Activated CD8-positive, alpha-beta T cell treated with anti-CD3 and anti-CD28 coated beads for 36 hours (primary cell): Measurements from ENCODE around the gene EVI2A. TPM values are rescaled to one million over a fixed set of nuclear protein-coding genes. Genes with fewer than 3 reads are reported as not detected.

Experiments used
- ATAC-seq: fragments of 200-7000 bp; cut with Tn5 transposase; one replicate; pipeline ENCODE4 v1.10.0; 2021; ENCODE audit warnings: mild to moderate bottlenecking, moderate library complexity
- CTCF ChIA-PET: fragments of 350-600 bp; sonication (Branson Sonifier 250); formaldehyde crosslinking; loops from one replicate; lab custom pipeline; 2021; ENCODE audit warnings: antibody characterized with exemption; lab: Charles Lee
- POLR2A ChIA-PET: fragments of 350-600 bp; sonication (Branson Sonifier 250); formaldehyde crosslinking; loops from one replicate; lab custom pipeline; 2021; ENCODE audit warnings: antibody characterized with exemption; lab: Charles Lee
- DNase-seq: peaks from one replicate; pipeline ENCODE4 v3.0.0-alpha.2; 2020
- H3K27ac Mint-ChIP-seq: one replicate; pipeline ENCODE4 v1.8.0; 2021; ENCODE audit warnings: mild to moderate bottlenecking, mixed read lengths
- H3K27me3 Mint-ChIP-seq: one replicate; pipeline ENCODE4 v1.8.0; 2021; ENCODE audit warnings: mixed read lengths
- H3K36me3 Mint-ChIP-seq: one replicate; pipeline ENCODE4 v1.8.0; 2021; ENCODE audit warnings: low read depth, mixed read lengths
- H3K4me1 Mint-ChIP-seq: one replicate; pipeline ENCODE4 v1.8.0; 2021; ENCODE audit warnings: low read depth, mixed read lengths
- H3K4me3 Mint-ChIP-seq: one replicate; pipeline ENCODE4 v1.8.0; 2021; ENCODE audit warnings: mild to moderate bottlenecking, moderate library complexity, mixed read lengths
- H3K9me3 Mint-ChIP-seq: one replicate; pipeline ENCODE4 v1.8.0; 2021; ENCODE audit warnings: mixed read lengths
- CTCF ChIP-seq: fragments of 200-600 bp; IDR thresholded peaks from one replicate; pipeline ENCODE4 v1.8.0; 2022; ENCODE audit warnings: antibody characterized with exemption, mild to moderate bottlenecking
- intact Hi-C: fragments of 100-400 bp; cut with micrococcal nuclease; formaldehyde crosslinking; loops from one replicate; pipeline ENCODE4 v1.10.0; 2022
- total RNA-seq, 2 experiments: library from RNA; stranded (reverse); gene quantifications; one replicate each; pipeline ENCODE4 v1.2.3, GENCODE V29; 2021

EVI2A gene
- total RNA-seq, 2 experiments from 2014 or later, result 31.7 to 37.0 TPM

GRCh38 chr17:31329221-31329620, 7.8 kb upstream of the EVI2A start:
- POLR2A ChIA-PET, result no interaction called here

GRCh38 chr17:31328160-31328535, 6.7 kb upstream of the EVI2A start:
- intact Hi-C loops, result no loop called here

More at GRCh38 chr17:31329221-31329620, 7.8 kb upstream of the EVI2A start:
- no peak for TF ChIP-seq CTCF
- Mint-ChIP-seq H3K36me3 (peaks cover 7% of the 10 kb centered on the region), H3K27me3 (no peaks in the 10 kb centered on the region), H3K9me3 (no peaks in the 10 kb centered on the region), H3K27ac (peak overlapping the region; percentile 20), H3K4me1 (peaks cover 37% of the 10 kb centered on the region), H3K4me3 (no peak overlapping the region)
- intact Hi-C loops, result no loop called here
- ATAC-seq (no peak), DNase-seq (no peak)
- CTCF ChIA-PET, result interaction anchor here (0.9 to 1.3 kb wide), 4 partner anchors 10 to 442 kb away, joined by 3 to 4 read pairs (median 3); no protein-coding TSS in a partner anchor

GRCh38 chr17:31327534-31328159, 6.2 kb upstream of the EVI2A start:
- ChIA-PET POLR2A (no interaction called here), CTCF (no interaction called here)
- Mint-ChIP-seq H3K9me3 (no peaks in the 10 kb centered on the region), H3K36me3 (peaks cover 10% of the 10 kb centered on the region), H3K27ac (peak overlapping the region; percentile 49), H3K4me1 (peaks cover 45% of the 10 kb centered on the region), H3K4me3 (no peak overlapping the region), H3K27me3 (no peaks in the 10 kb centered on the region)
- peak; percentile 47 for ATAC-seq
- DNase-seq, result no peak
- no peak for TF ChIP-seq CTCF
- intact Hi-C loops, result no loop called here

More at GRCh38 chr17:31328160-31328535, 6.7 kb upstream of the EVI2A start:
- Mint-ChIP-seq H3K4me3 (no peak overlapping the region), H3K4me1 (peaks cover 42% of the 10 kb centered on the region), H3K36me3 (peaks cover 10% of the 10 kb centered on the region), H3K9me3 (no peaks in the 10 kb centered on the region), H3K27ac (peak overlapping the region; percentile 49), H3K27me3 (no peaks in the 10 kb centered on the region)
- POLR2A ChIA-PET, result no interaction called here
- ATAC-seq (peak; percentile 58), DNase-seq (no peak)
- CTCF ChIA-PET, result interaction anchor here (1.3 kb wide), 1 partner anchor 39 kb away, joined by 4 read pairs; no protein-coding TSS in a partner anchor
- TF ChIP-seq CTCF, result no peak

GRCh38 chr17:31323551-31323950, 2.1 kb upstream of the EVI2A start:
- ChIA-PET CTCF (interaction anchor here (0.9 to 1.8 kb wide), 3 partner anchors 44 to 107 kb away, joined by 3 to 4 read pairs (median 3); no protein-coding TSS in a partner anchor), POLR2A (no interaction called here)
- Mint-ChIP-seq H3K27me3 (no peaks in the 10 kb centered on the region), H3K4me1 (peaks cover 31% of the 10 kb centered on the region), H3K27ac (peak overlapping the region; percentile 74), H3K36me3 (peaks cover 20% of the 10 kb centered on the region), H3K9me3 (no peaks in the 10 kb centered on the region), H3K4me3 (no peak overlapping the region)
- ATAC-seq (no peak), DNase-seq (no peak)
- intact Hi-C loops, result no loop called here
- no peak for TF ChIP-seq CTCF

GRCh38 chr17:31321966-31322365, 544 bp upstream of the EVI2A start:
- intact Hi-C loops, result loop anchor here (1.0 kb wide), 1 partner anchor 11 kb away; no protein-coding TSS in a partner anchor
- CTCF ChIA-PET, result interaction anchor here (1.7 kb wide), 1 partner anchor 51 kb away, joined by 5 read pairs; no protein-coding TSS in a partner anchor

More at GRCh38 chr17:31321966-31322365, 544 bp upstream of the EVI2A start:
- H3K27ac Mint-ChIP-seq, result peak overlapping the region; percentile 92
- POLR2A ChIA-PET, result interaction anchor here (5.5 kb wide), 1 partner anchor 13 kb away, joined by 114 read pairs; the partner anchor contains the start of gene EVI2B
- peaks cover 21% of the 10 kb centered on the region for H3K4me1 Mint-ChIP-seq
- no peaks in the 10 kb centered on the region for H3K9me3 Mint-ChIP-seq
- H3K27me3 Mint-ChIP-seq, result no peaks in the 10 kb centered on the region
- ATAC-seq, result peak; percentile 54
- no peak for TF ChIP-seq CTCF
- DNase-seq, result peak; percentile 57
- H3K36me3 Mint-ChIP-seq, result peaks cover 27% of the 10 kb centered on the region
- peak overlapping the region; percentile 75 for H3K4me3 Mint-ChIP-seq
